Stimulated activated CD8-positive, alpha-beta memory T cell treated with anti-CD3 and anti-CD28 coated beads, Interleukin-12 subunit alpha, Interleukin-12 subunit beta, amount 100 ng/mL, for 4 hours (primary cell): ENCODE measurements around the gene KIF1A.
A peak's percentile ranks its signal among the peaks of the same experiment; 100 is the strongest.

Source experiments
- DNase-seq: peaks from one replicate; pipeline ENCODE4 v3.0.0-alpha.2; 2020; ENCODE audit warnings: low read depth

Gene KIF1A

DNA sequence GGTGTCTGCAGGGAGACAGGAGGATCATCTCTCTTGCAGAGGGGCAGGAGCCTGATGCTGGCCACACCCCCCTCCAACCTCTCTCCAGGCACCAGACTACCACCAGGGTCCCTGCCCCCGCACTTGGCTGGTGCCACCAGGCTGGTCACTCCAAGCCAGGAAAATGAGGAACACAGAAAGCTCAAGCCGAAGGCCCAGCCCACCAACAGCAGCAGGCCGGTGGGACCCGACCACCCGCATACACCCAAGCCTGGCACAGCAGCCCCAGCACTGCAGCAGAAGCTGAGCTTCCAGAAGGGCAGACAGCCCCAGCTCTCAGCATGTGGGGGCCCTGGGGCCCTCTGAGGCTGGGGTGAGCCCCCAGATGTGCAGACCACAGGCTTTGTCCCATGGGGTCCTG, 52.7 kb downstream of the KIF1A start:
- no peak for DNase-seq

DNA sequence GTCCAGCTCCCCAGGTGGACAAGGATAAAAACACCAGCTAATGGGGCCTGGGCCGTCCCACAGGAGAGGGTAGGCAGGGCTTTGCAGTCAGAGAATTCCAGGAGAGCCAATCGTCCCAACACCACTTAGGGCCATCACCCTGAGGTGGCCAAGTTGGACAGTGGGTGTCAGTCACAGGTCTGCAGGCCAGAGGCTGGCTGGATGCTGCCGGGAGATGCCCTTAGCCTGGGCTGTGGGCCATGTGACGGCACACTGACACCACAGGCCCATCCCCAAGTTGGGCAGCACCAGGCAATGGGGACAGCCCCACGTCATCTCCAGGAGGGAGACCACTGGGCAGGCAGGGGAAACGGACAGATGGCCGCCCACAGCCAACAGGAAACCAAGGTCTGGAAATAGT, 53.9 kb downstream of the KIF1A start:
- DNase-seq = no peak

DNA sequence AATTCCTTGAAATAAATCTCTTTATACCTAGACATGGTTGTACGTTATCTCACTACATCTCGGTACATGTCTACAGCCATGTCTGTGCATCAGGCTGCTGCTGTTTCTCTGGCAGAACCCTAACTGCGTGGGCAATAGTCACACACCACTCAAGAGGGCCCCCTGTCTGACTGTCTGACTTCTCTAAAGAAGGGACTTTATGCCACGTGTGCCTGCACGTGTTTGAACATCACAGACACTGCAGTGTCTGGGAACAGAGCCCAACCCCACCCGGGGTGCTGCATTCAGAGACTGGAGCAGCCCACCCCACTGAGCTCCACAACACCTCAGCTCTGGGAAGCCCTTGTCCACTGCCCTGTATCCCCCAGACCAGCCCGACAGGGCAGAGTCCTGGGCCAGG, 55.0 kb downstream of the KIF1A start:
- no peak for DNase-seq

DNA sequence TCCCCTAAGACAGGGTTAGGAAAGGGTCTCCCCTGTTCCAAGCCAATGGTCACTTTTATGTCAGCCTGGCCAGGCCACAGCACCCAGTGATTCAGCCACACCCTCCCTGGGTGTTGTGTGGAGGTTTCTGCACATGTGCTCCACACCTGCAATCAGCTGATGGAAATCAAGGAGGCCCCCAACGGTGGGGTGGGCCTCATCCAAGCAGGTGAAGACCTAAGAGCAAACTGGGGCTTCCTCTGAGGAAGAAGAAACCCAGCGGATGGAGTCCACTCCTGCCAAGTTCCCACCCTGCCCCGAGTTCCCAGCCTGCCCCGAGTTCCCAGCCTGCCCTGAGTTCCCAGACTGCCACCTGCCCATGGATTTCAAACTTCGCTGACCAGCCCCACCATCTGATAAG, 55.4 kb downstream of the KIF1A start:
- DNase-seq = no peak

DNA sequence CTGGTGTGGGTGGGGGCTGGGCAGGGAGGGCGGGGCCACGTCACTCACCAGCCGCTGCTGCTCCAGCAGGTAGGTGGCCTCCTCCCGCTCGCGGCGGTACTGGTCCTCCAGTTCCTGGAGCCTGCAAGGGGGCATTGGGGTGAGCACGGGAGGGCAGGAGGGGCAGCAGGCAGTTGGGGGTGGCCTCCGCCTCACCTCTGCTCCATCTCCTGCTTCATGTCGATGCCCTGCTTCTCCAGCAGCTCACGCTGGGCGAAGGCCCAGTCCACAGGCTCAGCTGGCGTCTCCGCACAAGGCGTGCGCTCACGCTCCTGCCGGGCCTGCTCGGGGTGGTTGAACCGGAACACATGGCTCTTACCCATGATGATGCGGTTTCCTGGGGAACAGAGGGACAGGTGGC, 57.0 kb downstream of the KIF1A start:
- DNase-seq = no peak

DNA sequence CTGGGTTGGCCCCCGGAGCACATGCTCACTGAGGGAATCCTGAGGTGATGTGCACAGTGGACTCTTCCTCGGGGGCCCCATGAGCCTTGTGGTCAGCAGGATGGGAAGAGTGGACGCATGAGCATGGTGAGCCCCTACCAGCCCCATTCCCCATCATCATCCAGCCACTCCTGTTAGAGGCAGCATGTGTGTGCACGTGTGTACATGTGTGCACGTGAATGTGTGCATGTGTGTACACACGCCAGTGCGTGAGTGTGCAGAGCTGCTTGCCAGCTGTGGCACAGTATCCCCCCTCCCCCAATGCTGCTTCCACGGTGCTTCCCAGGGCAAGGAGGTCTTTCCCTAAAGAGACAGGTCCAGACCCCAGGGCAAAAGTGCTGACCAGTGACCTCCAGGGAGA, 57.8 kb downstream of the KIF1A start:
- DNase-seq = no peak

DNA sequence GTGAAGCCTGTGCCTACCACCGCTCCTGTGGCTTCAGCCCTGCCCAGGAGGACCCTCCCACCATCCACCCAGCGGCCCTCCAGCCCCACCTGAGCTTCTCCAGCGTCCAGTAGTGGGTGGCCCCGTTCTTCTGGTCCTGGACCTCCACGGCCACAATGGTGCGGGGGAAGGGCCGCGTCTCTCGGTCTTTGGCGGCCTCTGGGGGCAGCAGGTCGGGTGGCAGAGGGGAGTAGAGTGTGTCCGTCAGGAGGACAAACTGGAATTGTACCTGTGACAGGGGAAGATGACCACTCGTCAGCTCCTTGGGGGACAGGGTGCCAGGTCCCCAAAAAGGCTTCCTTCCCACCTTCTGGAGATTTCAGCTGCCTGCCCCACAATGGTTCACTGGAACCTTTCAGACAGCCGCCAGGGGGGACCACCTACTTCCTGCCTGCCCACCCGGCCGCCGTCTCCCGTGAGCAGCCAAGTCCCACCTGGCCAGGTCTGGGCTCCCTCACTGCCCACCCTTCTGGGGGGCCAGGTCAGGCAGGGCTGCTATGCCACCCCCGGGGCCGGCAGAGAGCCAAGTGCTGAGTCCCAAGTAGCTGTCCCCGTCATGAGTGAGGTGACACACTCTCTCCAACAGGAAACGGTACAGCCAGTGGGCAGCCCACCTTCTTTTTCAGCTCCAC, 59.3 kb downstream of the KIF1A start:
- no peak for DNase-seq

DNA sequence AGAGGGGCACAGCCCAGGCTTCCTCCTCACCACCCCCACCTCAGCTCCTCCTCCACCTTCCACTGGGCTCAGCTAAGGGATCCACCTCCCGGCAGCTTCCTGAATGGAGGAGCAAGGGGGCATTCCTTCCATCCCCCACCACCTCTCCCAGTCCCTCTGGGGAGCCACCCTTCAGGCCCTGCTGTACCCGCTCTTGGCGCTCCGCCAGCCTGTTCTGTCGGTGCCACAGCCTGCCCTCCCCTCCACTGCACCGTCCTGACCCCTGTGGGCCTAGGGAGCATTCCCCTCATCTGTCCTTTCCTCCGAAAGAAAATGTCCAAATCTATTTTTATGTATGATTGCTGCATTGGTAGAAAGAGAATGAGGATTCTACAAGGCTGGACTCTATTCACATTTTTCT, 59.9 kb downstream of the KIF1A start:
- no peak for DNase-seq

DNA sequence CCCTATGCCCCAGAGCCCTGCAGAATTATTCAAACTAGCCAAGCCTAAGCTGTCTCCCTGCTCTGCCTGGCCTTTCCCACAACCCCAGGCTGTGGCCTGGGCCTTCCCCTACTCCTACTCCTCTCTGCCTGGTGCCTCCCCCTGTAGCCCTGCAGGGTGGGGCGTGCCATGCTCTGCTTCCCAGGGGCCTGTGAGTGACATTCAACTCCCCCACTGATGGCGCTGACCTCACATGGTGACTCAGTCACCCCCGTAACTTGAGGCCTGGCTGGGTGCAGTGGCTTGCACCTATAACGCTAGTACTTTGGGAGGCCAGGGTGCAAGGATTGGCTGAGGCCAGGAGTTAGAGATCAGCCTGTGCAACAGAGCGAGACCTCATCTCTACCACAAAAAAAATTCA, 60.6 kb downstream of the KIF1A start:
- no peak for DNase-seq

DNA sequence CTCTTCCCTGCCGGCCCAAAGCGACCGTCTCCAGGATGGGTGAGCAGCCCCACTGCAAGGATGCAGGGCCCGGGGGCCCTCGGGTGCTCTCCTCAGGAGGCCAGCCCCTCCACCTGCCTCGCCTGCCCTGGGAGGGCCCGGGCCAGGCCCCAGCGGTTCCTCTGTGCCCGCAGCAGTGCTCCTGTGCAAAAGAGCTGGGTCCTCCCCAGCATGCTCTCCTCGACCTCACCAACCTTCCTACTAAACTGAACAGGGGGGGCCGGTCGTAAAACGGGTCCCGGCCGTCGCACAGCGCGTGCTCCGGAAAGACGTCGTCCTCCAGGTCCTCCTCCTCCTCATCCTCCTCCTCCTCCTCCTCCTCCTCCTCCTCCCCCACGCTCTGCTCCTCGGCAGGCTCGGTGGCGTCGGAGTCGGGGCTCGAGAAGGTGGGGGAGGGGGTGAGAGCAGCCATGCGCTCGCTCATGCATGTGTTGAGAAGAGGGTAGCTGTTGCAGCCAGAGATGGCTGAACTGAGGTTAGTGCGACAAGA, 62.9 kb downstream of the KIF1A start:
- no peak for DNase-seq

DNA sequence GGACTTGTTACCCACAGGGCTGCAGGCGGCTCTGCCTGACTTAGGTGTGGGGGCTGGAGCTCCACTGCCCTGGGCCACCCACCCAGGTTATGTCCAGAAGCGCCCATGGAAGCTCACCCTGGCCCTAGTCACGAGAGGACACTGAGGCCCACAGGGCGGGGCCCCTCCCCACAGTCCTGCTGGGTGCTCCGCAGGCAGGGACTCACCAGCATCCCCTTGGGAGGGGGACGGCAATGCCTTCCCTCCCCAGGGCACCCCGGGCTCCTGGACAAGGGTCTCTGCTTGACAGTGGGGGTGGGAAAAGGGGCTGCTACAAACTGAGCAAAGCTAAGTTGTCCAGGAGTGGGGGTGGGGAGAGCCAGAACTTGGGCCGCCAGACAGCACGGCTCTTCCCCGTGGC, 67.8 kb downstream of the KIF1A start:
- DNase-seq = no peak

DNA sequence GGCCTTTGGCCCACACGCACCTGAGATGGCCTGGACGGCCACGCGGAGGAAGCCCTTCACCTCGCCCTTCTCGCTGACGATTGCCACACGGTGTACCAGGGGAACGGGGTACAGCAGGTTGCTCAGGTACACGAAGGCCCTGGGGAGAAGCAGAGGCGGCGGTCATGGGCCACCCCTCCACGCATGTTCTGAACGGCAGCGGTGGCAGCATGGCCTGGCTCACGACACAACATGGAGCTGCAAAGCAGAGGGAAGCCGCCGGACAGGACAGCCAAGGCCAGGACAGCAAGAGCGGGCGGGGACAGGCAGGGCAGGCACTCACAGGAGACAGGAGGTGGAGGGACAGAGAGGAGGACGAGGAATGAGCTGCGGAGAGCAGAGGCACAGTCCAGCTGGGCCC, 69.6 kb downstream of the KIF1A start:
- DNase-seq = no peak

DNA sequence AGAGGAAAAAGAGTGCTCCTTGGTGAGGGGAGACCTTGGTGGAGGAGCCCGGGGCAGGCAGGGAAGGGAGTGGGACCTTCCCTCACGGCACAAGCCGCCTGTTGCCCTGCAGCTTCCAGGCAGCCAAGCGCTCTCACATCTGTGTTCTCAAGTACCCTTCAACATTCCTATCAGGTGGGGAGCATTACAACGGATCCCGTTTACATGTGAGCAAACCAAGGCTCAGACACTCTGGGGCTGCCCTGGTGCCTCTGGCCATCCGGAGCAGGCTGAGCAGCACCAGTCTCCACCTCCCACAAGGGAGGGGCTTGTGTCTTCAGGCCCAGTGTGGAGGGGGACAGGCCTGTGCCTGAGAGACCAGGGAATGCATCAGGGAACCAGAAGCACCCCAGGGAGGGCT, 70.5 kb downstream of the KIF1A start:
- DNase-seq = no peak

DNA sequence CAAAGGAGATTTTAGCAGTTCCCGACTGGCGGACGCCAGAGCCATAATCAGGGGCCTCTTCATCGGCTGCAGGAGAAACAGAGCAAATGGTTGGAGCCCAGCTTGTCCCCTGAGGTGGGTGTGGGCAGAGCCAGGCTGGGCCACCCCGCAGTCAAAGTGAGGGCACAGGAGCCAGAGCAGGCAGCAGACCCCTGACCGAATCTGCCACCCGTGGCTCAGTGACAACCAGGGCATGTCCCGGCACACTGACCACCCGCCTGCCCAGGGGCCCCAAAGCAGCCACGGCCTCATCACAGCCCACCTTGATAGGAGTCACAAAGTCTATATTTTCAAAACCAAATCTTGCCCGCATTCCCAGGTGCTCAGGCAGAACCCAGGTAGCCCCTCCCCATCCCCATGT, 72.8 kb downstream of the KIF1A start:
- no peak for DNase-seq

DNA sequence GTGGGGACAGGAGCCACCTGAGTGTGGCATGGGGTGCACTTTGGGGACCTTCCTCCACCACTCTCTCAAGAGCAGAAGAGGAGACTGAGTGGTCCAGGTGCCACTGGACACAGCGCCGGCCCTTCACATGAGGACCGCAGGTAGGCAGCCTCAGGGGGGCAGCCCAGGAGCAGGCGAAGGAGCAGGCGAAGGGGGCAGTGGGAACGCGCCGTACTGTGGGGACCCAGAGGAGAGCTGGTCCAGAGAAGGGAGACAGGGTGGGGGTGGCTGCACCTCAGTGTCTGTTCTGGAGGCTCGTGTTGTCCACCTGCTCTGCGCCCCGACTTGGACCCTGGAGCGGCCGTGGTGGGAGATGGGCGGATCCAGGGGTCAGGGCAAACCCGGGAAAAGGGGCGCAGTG, 73.3 kb downstream of the KIF1A start:
- DNase-seq = no peak

DNA sequence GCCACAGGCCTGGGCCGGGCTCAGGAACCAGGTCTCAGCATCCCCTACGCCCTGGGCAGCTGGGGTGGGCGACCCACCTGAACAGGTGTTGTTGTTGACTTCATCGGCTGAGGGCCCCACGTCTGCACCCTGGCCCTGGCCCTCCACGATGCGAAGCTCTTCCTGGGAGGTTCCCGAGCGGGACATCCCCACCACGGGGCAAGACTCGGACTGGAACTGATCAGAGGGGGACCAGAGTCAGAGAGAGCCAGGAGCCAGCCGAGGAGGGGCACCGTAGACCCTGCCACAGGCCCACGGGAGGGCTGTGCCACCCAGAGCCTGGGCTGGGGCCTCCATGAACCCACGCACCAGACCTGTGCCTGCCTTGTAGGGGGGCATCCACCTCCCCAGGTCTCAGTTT, 74.1 kb downstream of the KIF1A start:
- DNase-seq = no peak

DNA sequence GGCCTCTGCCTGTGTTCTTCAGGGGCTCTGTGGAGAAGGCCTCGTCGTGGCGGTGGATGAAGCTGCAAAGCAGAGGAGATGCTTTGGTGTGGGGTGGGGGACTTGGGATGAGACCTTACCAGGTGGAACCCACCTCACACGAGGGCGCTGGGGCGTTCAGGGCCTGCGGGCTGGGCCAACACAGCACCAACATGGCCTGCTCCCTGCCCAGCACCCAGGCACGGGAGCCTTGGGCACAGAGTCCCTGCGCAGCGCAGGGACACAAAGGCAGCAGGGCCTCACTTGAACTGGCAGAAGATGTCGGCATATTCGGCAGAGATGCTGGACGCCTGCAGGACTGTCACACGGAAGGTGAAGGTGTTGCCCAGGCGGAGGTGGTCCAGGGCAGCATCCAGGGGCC, 74.6 kb downstream of the KIF1A start:
- DNase-seq = no peak

DNA sequence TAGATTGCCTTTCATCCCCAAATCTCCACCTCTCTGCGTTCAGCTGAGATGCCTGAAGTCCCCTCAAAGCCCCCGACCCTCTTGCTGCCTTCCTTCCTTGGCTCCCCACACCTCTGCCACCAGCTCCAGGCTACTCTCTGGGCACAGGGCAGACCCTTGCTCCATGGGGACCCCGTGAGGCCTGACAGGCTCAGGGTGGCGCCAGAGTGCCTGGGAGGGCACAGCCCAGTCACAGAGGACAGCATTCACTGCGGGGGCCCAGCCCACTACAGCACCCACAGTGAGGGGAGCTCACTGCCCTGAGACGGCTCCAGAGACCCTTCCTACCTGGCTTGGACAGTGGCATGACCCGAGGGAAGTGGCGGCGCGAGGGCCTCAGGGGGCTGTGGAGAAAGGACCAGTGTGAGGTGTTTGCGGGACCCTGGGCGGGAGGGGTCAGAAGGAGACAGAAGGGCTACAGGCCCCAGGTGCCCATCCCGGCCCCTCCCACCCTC, 77.4 kb downstream of the KIF1A start:
- no peak for DNase-seq

DNA sequence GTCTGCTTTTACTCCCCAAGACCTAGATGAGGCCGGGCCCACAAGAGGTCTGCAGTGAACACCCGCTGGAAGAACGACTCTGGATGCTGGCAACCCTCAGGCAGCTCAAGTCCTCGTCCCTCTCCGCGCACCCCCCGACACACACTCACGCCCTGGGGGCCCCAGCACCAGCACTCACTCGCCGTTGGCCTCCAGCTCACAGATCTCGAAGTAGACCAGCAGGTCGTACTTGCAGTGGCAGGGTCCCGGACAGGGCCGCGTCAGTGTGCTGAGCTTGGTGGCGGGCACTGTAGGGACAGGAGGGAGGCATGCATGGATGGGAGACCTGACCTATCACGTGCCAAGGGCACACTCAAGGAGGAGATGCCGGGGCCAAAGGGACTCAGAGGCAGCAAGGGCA, 78.9 kb downstream of the KIF1A start:
- DNase-seq = no peak

DNA sequence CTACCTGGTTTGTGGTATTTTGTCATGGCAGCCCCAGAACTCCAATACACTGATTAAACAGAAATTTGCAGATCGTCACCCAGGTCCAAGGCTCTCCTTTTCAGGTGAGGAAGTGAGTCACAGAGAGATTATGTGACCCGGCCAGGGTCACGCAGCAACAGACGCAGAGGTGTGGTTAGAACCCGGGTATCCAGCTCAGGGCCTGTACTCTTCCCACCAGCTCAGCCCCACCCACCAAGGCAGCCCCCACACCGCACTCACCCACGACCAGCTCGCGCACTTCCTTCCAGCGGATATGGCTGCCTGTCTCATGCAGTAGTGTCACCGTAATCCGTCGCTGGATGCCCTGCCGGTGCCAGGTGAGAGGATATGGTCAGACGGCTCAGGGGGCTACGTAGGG, 80.2 kb downstream of the KIF1A start:
- peak; percentile 21 for DNase-seq

DNA sequence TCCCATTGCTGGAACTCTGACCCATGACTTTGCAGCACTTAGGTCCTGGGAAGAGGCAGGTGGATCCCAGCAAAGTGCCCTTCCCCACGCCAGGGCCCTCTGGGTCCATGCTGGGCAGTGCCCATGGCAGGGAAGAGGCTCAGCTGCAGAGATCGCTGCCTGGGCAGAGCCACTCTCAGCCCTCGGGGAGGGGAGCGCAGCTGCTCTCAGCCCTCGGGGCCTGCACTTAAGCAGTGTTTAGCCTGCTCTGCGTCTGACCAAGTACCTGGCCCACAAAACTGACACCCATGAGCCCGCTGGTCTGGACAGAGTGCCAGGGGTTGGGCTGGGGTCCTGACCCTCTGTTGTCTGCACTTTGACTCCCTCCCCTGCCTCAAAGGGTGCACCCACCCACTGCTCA, 82.1 kb downstream of the KIF1A start:
- DNase-seq = no peak

DNA sequence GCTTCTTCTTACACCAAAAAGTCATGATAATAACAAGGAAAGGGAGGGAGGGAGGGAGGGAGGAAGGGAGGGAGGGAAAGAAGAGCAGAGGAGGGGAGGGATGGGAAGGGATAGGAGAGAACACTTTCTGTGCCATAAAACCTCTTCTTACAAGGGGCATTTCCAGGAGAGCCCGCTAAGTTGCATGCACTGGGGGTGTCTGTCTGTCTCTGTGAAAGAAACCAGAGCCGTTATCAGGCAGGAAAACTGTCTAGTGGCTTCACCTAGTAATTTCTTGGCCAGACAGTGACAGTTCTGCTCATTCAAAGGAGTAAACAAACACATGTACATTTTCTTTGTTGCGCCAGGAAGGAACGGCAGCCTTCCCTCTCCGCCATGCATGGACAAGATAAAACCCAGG, 82.5 kb downstream of the KIF1A start:
- DNase-seq = no peak

DNA sequence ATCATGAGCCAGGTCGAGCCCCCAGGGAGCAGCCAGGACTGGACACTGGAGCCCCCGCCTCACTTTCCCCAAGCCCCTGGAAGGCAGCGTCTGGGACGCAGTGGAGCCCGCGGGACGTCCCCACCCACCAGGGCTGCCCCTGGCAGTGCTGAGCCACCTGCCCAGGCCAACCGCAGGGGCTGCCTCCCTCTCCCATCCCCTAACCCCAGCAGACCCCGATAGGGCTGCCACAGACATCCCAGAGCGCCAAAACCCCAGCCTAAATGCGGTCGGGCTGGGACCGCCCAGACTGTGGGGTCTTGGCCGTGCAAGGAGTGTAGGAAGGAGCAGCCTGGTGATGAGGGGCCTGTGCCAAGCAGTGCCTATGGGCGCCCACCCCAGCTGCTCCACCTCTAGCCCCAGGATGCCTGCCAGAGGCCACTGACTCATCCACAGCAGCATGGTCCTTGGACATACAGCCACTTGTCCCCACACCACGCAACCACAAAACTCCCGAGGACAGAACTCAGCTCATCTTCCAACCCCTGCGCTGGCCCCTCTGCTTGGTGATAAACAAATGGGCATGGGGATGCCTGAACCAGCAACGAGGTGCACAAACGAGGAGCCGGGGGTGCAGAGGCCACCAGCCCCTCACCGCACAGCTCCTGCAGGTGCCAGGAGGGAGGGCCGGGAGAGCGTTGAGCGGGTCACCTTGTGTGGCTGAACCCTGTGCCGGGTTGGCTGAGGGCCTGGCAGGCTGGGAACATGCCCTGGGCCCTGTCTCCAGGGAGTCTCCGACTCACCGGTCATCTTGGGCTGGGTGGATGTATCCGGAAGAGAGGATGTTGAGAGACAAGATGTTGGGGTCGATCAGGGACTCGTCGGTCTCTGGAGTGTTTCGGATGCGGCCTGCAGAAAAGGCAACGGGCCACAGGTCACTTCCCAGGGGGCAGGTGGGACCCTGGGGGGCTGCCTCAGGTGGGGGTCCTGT, 83.5 kb downstream of the KIF1A start:
- no peak for DNase-seq
